Muscle of leg (tissue), 11 donors: ENCODE measurements around the gene CASP2. TPM values are rescaled to one million over a fixed set of nuclear protein-coding genes. Genes with fewer than 3 reads are reported as not detected.
A peak's percentile ranks its signal among the peaks of the same experiment; 100 is the strongest.

Experiments used
- DNase-seq: peaks from one replicate; pipeline ENCODE4 v3.0.0; 2013
- H3K27ac ChIP-seq: one replicate; pipeline ENCODE4 v1.5.1; 2013; ENCODE audit warnings: mild to moderate bottlenecking, low read length, control low read depth
- H3K27me3 ChIP-seq: one replicate; pipeline ENCODE4 v1.6.1; 2013; ENCODE audit warnings: low read length; ENCODE audit not compliant: control insufficient read depth, insufficient read depth
- H3K36me3 ChIP-seq: one replicate; pipeline ENCODE4 v1.6.1; 2013; ENCODE audit warnings: low read length; ENCODE audit not compliant: control insufficient read depth, insufficient read depth
- H3K4me1 ChIP-seq: one replicate; pipeline ENCODE4 v1.6.1; 2013; ENCODE audit warnings: low read length; ENCODE audit not compliant: control insufficient read depth, insufficient read depth
- H3K4me3 ChIP-seq: one replicate; pipeline ENCODE4 v1.5.1; 2013; ENCODE audit warnings: low read length, control low read depth
- H3K9me3 ChIP-seq: replicated peaks from 2 replicates; pipeline ENCODE4 v1.6.1; 2013; ENCODE audit warnings: low read depth, low read length; ENCODE audit not compliant: control insufficient read depth
- WGBS: methylation state at CpG from one replicate; pipeline ENCODE4 v1.1.5; 2013; ENCODE audit warnings: missing lambda C conversion rate; ENCODE audit not compliant: insufficient coverage; 5-methylcytosine and 5-hydroxymethylcytosine counted together
- polyA plus RNA-seq, 8 donors: library from polyadenylated mRNA; unstranded; fragments of 120-200 nt; gene quantifications; one replicate each; pipeline versions ENCODE4 v1.2.1 to v1.2.3, GENCODE V29; 2013; ENCODE audit warnings: inconsistent platforms in 1 of 8, low replicate concordance in 1 of 8; ENCODE audit not compliant: insufficient read length in 8 of 8, insufficient read depth in 1 of 8
- total RNA-seq: library from RNA; stranded (reverse); fragments of 120-200 nt; gene quantifications from one replicate; pipeline ENCODE4 v1.2.4, GENCODE V29; 2013

CASP2 gene
- total and polyA plus RNA-seq, 9 donors = 12.1 to 29.1 (median 21.2) TPM

DNA sequence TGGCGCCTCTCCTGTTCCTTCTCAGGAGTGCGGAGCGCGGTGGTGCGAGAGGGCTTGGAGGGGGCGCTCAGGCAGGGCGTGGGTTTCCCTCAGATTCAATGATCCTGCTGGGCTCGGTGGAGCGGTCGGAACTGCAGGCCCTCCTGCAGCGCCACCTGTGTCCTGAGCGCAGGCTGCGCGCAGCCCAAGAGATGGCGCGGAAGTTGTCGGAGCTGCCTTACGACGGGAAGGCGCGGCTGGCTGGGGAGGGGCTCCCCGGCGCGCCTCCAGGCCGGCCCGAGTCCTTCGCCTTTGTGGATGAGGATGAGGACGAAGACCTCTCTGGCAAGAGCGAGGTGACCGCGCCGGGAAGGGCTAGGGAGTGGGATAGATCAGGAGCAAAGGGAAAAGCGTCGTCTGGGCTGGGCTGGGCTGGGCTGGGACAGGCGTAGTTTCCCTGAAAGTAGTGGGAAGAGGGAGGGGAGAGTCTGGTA is 57.3 kb downstream of the CASP2 start:
- H3K36me3 ChIP-seq = no peaks in the 10 kb centered on the region

DNA sequence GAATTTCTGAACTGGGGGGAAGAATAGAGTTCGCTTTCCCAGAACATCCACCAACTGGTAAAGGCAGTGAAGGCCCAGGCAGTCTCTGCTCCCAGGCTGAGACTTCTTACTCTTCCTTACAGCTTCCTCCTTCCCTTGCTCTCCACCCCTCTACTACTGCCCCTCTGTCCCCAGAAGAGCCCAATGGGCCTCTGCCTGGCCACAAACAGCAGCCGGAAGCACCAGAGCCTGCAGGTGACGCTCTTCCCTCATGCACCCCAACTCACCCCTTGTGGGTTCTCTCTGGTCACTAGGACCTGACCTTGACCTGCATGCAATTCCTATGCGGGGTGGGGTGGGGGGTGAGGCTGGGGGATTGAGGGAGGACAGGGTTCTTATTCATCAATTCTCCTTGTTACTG is 57.9 kb downstream of the CASP2 start:
- no peak for DNase-seq
- 100% methylated on average over 1 of the region's 4 CpGs for WGBS
- H3K4me3 ChIP-seq = no peak overlapping the region
- no peaks in the 10 kb centered on the region for H3K36me3 ChIP-seq
- no peak overlapping the region for H3K27ac ChIP-seq
- no peaks in the 10 kb centered on the region for H3K9me3 ChIP-seq
- H3K27me3 ChIP-seq = peaks cover 7% of the 10 kb centered on the region
- H3K4me1 ChIP-seq = no peaks in the 10 kb centered on the region

More for the DNA sequence above, 57.3 kb downstream of the CASP2 start:
- Histone ChIP-seq H3K4me3 (no peak overlapping the region), H3K4me1 (no peaks in the 10 kb centered on the region), H3K27me3 (peaks cover 7% of the 10 kb centered on the region), H3K27ac (no peak overlapping the region), H3K9me3 (no peaks in the 10 kb centered on the region)
- peak; percentile 55 for DNase-seq
- WGBS = 3% methylated on average over 35 of the region's 35 CpGs

DNA sequence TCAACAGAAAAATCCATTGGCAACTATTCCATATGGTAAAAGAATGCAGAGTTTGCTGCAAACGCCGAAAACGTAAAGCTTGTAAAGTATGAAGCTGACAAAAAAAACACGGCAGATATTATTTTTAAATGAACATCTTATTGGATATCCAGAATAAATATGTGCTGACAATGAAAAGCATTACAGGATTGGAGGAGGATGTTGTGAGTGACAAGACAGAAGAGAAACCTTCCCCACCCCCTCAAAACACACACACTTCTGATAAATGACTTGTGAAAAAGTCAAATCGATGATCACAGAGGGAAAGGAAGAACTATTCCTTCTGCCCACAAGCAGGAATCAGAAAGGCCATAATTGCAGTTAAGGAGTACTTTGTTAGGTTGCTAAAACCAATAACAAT is 59.8 kb downstream of the CASP2 start:
- Histone ChIP-seq H3K4me1 (no peaks in the 10 kb centered on the region), H3K36me3 (no peaks in the 10 kb centered on the region), H3K9me3 (no peaks in the 10 kb centered on the region), H3K27ac (no peak overlapping the region), H3K27me3 (peaks cover 7% of the 10 kb centered on the region), H3K4me3 (no peak overlapping the region)
- no CpG with 5 or more reads among the region's 5 CpGs for WGBS
- DNase-seq = no peak

DNA sequence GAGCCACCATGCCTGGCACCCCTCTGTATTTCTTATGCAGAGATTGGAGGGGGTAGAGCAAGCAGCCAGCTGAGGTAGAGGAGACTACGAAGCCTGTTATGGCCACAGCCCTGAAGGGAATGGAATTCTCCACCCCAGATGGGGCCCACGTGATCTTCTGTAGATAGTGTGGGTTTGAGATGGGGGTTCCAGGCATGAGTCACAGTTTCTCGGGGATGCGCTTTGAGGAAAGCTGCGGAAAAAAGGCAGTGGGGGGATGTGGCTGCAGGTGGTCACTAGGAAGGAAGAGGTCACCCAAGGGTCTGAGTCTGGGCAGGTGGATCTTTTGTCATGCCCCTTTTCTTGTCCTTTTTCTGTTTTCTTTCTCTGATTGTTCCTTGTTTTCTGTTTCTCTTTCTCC is 62.9 kb downstream of the CASP2 start:
- Histone ChIP-seq H3K4me3 (no peak overlapping the region), H3K4me1 (no peaks in the 10 kb centered on the region), H3K27ac (no peak overlapping the region), H3K9me3 (no peaks in the 10 kb centered on the region), H3K36me3 (no peaks in the 10 kb centered on the region), H3K27me3 (peaks cover 2% of the 10 kb centered on the region)
- DNase-seq = no peak
- WGBS = 33% methylated on average over 4 of the region's 5 CpGs

DNA sequence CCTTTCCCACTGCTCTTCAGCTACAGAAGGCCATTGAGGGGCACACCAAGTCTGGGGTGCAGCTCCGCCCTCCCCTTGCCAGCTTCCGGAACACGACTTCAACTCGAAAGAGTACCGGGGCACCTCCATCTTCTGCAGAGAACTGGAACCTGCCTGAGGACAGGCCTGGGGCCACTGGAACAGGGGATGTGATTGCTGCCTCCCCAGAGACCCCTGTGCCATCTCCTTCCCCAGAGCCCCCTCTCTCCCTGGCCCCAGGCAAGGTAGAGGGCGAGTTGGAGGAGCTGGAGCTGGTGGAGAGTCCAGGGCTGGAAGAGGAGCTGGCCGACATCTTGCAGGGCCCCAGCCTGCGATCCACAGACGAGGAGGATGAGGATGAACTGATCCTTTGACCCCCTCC is 63.4 kb downstream of the CASP2 start:
- no peak for DNase-seq
- Histone ChIP-seq H3K27me3 (peaks cover 2% of the 10 kb centered on the region), H3K36me3 (no peaks in the 10 kb centered on the region), H3K4me1 (no peaks in the 10 kb centered on the region), H3K9me3 (no peaks in the 10 kb centered on the region), H3K27ac (no peak overlapping the region), H3K4me3 (no peak overlapping the region)
- 85% methylated on average over 7 of the region's 9 CpGs for WGBS

DNA sequence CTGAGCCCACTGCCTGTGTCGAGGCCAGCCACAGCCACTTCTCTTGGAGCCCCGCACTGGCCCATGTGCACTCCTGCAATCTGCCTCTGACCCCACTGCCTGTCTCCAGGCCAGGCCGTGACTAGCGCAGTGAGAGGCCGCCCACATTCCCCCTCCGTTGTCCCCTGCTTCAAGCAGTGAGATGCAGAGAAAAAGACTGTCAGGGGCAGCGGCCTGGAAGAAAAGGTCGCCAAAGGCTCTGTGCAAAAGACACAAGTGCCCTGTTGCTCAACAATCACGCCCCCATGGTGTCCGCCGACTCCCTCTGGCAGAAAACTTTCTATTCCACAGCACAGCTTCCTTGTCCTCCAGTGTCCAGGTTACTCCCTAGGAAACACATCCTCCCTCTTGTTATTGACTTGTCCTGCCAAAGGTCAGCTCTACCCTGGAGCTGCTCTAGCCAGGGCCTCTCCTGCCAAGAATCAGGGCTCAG is 64.4 kb downstream of the CASP2 start:
- Histone ChIP-seq H3K27me3 (peaks cover 2% of the 10 kb centered on the region), H3K9me3 (no peaks in the 10 kb centered on the region), H3K27ac (no peak overlapping the region), H3K36me3 (no peaks in the 10 kb centered on the region), H3K4me1 (no peaks in the 10 kb centered on the region), H3K4me3 (no peak overlapping the region)
- no peak for DNase-seq
- WGBS = 72% methylated on average over 11 of the region's 11 CpGs

DNA sequence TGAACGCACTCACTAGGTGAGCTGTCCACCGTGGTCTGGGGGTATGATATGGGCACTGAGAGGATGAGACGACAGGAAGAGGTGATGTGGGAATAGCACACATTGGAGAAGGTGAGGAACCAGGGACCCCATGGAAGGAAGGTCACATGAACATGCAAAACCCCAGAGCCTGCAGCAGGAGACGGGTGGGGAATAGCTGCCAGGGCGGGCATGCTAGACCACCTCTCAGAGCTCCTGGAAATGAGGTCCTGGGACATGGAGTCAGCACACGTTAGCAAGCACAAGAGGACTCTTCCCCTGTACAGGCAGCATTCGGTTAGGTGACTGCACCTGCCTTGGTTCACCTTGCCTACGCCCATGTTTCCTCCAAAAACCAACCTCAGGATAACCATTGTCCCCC is 66.2 kb downstream of the CASP2 start:
- H3K4me3 ChIP-seq = no peak overlapping the region
- no peaks in the 10 kb centered on the region for H3K9me3 ChIP-seq
- no peaks in the 10 kb centered on the region for H3K4me1 ChIP-seq
- H3K36me3 ChIP-seq = no peaks in the 10 kb centered on the region
- H3K27ac ChIP-seq = no peak overlapping the region
- no peak for DNase-seq
- WGBS = 95% methylated on average over 6 of the region's 8 CpGs
- peaks cover 10% of the 10 kb centered on the region for H3K27me3 ChIP-seq

DNA sequence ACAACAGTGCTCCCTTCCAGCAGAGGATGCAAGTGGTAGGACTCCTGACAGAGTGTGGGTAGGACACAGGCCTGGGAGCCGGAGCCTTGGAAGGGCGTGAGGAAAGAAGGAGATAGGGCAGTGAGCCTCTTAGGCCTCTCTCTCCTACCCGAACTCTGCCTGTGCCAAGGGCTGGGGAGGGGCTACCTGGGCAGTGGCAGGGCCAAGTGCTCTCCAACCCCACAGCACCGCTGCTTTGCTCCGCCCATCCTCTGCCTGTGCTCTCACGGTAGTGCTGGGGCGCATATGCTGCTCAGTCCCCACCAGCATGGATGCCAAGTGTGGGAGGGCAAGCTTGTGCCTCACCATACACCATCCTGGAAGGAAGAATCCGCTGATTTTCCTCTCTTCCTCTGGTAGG is 66.8 kb downstream of the CASP2 start:
- no peak for DNase-seq
- no peaks in the 10 kb centered on the region for H3K4me1 ChIP-seq
- peaks cover 16% of the 10 kb centered on the region for H3K27me3 ChIP-seq
- H3K27ac ChIP-seq = no peak overlapping the region
- WGBS = 90% methylated on average over 7 of the region's 8 CpGs
- no peaks in the 10 kb centered on the region for H3K36me3 ChIP-seq
- no peak overlapping the region for H3K4me3 ChIP-seq
- no peaks in the 10 kb centered on the region for H3K9me3 ChIP-seq

DNA sequence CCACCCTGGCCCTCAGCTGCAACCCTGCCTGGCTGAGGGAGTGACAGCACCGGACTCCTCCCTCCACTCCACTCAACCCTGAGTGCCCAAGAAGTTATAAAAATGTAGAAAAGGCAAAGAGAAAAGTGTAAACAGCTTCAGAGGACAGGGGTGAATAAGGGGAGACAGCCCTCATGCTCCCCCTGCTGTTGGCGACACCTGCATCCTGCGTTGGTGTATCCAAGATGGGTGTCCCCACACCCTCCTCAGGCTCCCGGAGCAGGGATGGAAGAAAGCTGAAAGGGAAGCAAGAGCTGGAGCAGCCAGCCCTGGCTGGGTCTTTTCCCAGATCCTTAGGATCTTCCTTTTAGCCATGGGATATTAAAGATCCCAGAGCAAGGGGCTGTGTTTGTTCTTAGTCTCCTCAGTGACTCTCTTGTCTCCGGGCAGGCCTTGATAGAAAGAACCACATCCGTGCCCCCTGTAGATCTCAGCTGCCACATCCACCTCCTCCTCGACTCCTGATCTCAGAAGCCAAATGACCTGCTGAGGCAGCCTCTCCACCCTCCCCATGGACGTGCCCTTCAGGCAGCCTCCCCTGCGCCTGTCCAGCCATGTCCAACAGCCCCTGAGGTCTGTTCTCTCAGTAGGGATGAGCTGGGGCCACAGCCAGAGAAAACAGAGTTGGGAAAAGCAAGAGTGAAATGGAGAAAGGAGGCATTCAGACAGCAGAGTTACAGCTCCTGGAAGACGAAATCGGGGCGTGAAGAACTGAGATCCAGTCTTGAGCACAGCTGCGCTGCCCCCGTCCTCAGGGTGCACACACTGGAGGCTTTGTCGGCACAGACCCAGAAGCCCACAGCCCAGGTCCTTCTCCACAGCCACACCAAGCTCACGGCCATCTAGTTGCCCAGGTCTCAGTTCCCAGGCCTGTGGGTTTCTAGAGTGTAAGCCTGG is 67.6 kb downstream of the CASP2 start:
- H3K27ac ChIP-seq = no peak overlapping the region
- no peaks in the 10 kb centered on the region for H3K9me3 ChIP-seq
- 89% methylated on average over 10 of the region's 16 CpGs for WGBS
- H3K4me3 ChIP-seq = no peak overlapping the region
- no peaks in the 10 kb centered on the region for H3K4me1 ChIP-seq
- DNase-seq = no peak
- H3K27me3 ChIP-seq = peaks cover 22% of the 10 kb centered on the region
- no peaks in the 10 kb centered on the region for H3K36me3 ChIP-seq

DNA sequence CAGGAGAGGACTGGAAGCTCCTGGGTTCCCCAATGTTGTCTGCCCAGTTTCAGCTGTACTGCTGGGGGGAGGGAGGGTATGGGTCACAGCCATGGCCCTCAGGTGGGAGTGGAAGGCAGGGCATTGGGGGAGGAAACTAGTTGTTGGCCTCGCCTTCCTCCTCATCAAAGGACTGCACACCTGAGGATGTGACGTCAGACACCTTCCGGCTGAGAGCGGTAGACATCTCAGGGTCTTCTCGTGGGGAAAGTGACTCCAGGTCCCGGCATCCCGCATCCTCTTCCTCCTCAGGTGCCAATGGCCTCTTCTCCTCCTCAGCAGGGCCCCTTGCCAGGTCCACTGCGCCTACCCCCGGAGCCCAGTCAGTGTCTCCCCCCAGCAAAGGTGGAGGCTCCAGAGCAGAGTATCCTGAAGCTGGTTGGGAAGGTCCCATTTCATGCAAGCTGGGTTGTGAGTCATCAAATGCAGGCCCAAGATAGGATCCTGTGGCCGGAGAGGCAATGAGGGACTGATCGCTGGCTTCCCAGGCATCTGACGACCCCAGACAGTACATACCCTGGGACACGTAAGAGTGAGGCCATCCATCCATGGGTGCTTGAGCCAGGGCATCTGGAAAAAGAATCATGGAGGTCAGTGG is 68.4 kb downstream of the CASP2 start:
- Histone ChIP-seq H3K4me1 (no peaks in the 10 kb centered on the region), H3K36me3 (no peaks in the 10 kb centered on the region), H3K4me3 (no peak overlapping the region), H3K27me3 (peaks cover 31% of the 10 kb centered on the region), H3K27ac (no peak overlapping the region), H3K9me3 (no peaks in the 10 kb centered on the region)
- DNase-seq = no peak
- WGBS = 93% methylated on average over 12 of the region's 13 CpGs
